B cell (primary cell): ENCODE measurements around the gene SHB. TPM values are rescaled to one million over a fixed set of nuclear protein-coding genes. Genes with fewer than 3 reads are reported as not detected.

ENCODE experiments used
- ATAC-seq: fragments of 200-7000 bp; cut with Tn5 transposase; one replicate; pipeline ENCODE4 v1.10.0; 2021; ENCODE audit warnings: low read depth, mild to moderate bottlenecking, moderate number of reproducible peaks, moderate library complexity
- CTCF ChIA-PET: fragments of 350-600 bp; sonication (Branson Sonifier 250); formaldehyde crosslinking; loops from one replicate; lab custom pipeline; 2021; ENCODE audit warnings: antibody characterized with exemption, inconsistent platforms; lab: Charles Lee
- POLR2A ChIA-PET: fragments of 350-600 bp; sonication (Branson Sonifier 250); formaldehyde crosslinking; loops from one replicate; lab custom pipeline; 2021; ENCODE audit warnings: antibody characterized with exemption; lab: Charles Lee
- DNase-seq: peaks from one replicate; pipeline ENCODE4 v3.0.0; 2013
- H2AFZ ChIP-seq: 2 replicates; pipeline ENCODE4 v1.6.1; 2012; ENCODE audit warnings: mild to moderate bottlenecking, low read depth, low read length; ENCODE audit not compliant: insufficient read depth, poor library complexity, severe bottlenecking
- H3K27ac ChIP-seq, 2 donors: 1 replicate in 1 of 2; 2 replicates in 1 of 2; pipeline ENCODE4 v1.5.1; 2012 to 2013; ENCODE audit warnings: low read length in 2 of 2, mild to moderate bottlenecking in 2 of 2, moderate library complexity in 1 of 2
- H3K27me3 ChIP-seq, 4 experiments: fragments of 200-600 bp in 1 of 4; sonication (generic) in 1 of 4; replicated peaks in 1 of 4; 1 replicate in 2 of 4; 2 replicates in 2 of 4; pipeline versions ENCODE4 v1.6.1 to v1.7.0; 2013 to 2016; ENCODE audit warnings: low read length in 3 of 4, mild to moderate bottlenecking in 2 of 4, mixed read lengths in 1 of 4, moderate library complexity in 1 of 4; ENCODE audit not compliant: insufficient read depth in 4 of 4, control insufficient read depth in 3 of 4; ENCODE audit errors: control extremely low read depth in 1 of 4
- H3K36me3 ChIP-seq, 2 experiments: replicated peaks in 1 of 2; 1 replicate in 1 of 2; 2 replicates in 1 of 2; pipeline versions ENCODE4 v1.6.1 to v1.7.1; 2013; ENCODE audit warnings: low read length in 1 of 2; ENCODE audit not compliant: insufficient read depth in 2 of 2, control insufficient read depth in 1 of 2; ENCODE audit errors: control extremely low read depth in 1 of 2, extremely low read depth in 1 of 2
- H3K4me1 ChIP-seq, 2 donors: fragments of 200-600 bp in 1 of 2; sonication (generic) in 1 of 2; 1 replicate in 1 of 2; 2 replicates in 1 of 2; pipeline versions ENCODE4 v1.5.1 to v1.6.1; 2013 to 2017; ENCODE audit warnings: low read length in 2 of 2; ENCODE audit not compliant: control insufficient read depth in 2 of 2, insufficient read depth in 2 of 2
- H3K4me2 ChIP-seq: replicated peaks from 2 replicates; pipeline ENCODE3; 2012; ENCODE audit warnings: mild to moderate bottlenecking, low read depth, low read length; ENCODE audit not compliant: poor library complexity, severe bottlenecking
- H3K4me3 ChIP-seq, 5 experiments: fragments of 200-600 bp in 1 of 5; sonication (generic) in 1 of 5; 1 replicate in 3 of 5; 2 replicates in 2 of 5; pipeline versions ENCODE4 v1.5.1 to v1.7.0; 2011 to 2016; ENCODE audit warnings: low read length in 4 of 5, mild to moderate bottlenecking in 4 of 5, low read depth in 2 of 5, control low read depth in 1 of 5, moderate library complexity in 1 of 5; ENCODE audit not compliant: insufficient read depth in 1 of 5; ENCODE audit errors: control extremely low read depth in 1 of 5, extremely low read depth in 1 of 5
- H3K79me2 ChIP-seq: fragments of 200-600 bp; sonication (generic); one replicate; pipeline ENCODE4 v1.6.0; 2016; ENCODE audit warnings: low read length; ENCODE audit not compliant: control insufficient read depth, insufficient read depth
- H3K9ac ChIP-seq: fragments of 200-600 bp; sonication (generic); 2 replicates; pipeline ENCODE4 v1.6.1; 2017; ENCODE audit warnings: mild to moderate bottlenecking, low read length, moderate library complexity
- H3K9me3 ChIP-seq, 3 donors: one replicate each; pipeline versions ENCODE4 v1.6.1 to v1.7.1; 2013; ENCODE audit warnings: low read length in 2 of 3; ENCODE audit not compliant: control insufficient read depth in 2 of 3, insufficient read depth in 1 of 3; ENCODE audit errors: control extremely low read depth in 1 of 3
- H4K20me1 ChIP-seq: 2 replicates; pipeline ENCODE4 v1.6.0; 2012; ENCODE audit warnings: mild to moderate bottlenecking, low read length; ENCODE audit not compliant: insufficient read depth, control insufficient read depth, poor library complexity, severe bottlenecking
- H3K27ac Mint-ChIP-seq: one replicate; pipeline ENCODE4 v1.8.0; 2021; ENCODE audit warnings: mixed read lengths
- H3K27me3 Mint-ChIP-seq: one replicate; pipeline ENCODE4 v1.8.0; 2021; ENCODE audit warnings: mixed read lengths
- H3K4me1 Mint-ChIP-seq: one replicate; pipeline ENCODE4 v1.8.0; 2021; ENCODE audit warnings: mixed read lengths
- H3K4me3 Mint-ChIP-seq: one replicate; pipeline ENCODE4 v1.8.0; 2021; ENCODE audit warnings: mixed read lengths
- H3K9me3 Mint-ChIP-seq: one replicate; pipeline ENCODE4 v1.8.0; 2022; ENCODE audit warnings: mixed read lengths; ENCODE audit not compliant: insufficient read depth
- EZH2 ChIP-seq: IDR thresholded peaks from 2 replicates; pipeline ENCODE4 v1.6.1; 2012; ENCODE audit warnings: borderline replicate concordance, low read depth, mild to moderate bottlenecking, moderate library complexity, low read length; ENCODE audit not compliant: insufficient read depth, poor library complexity, severe bottlenecking
- WGBS: methylation state at CpG from one replicate; pipeline ENCODE4 v1.1.5; 2013; ENCODE audit warnings: missing lambda C conversion rate; ENCODE audit not compliant: insufficient coverage; 5-methylcytosine and 5-hydroxymethylcytosine counted together
- intact Hi-C: fragments of 100-400 bp; cut with micrococcal nuclease; formaldehyde crosslinking; loops from one replicate; pipeline ENCODE4 v1.10.0; 2022
- polyA plus RNA-seq: library from polyadenylated mRNA; depleted of rRNA; stranded (reverse); fragments of >200 nt; gene quantifications from 2 replicates; pipeline ENCODE4 v1.2.3, GENCODE V29; 2012
- total RNA-seq, 2 donors: library from RNA; stranded (reverse); fragments of 120-200 nt in 1 of 2; gene quantifications; 1 replicate in 1 of 2; 2 replicates in 1 of 2; pipeline versions ENCODE4 v1.2.3 to v1.2.4, GENCODE V29; 2013 to 2022
- TF ChIP-seq, protein P1 (sequence below): fragments of 200-600 bp; IDR thresholded peaks from one replicate; pipeline ENCODE4 v1.8.0; 2022; ENCODE audit warnings: antibody characterized with exemption, mild to moderate bottlenecking

SHB gene
- total and polyA plus RNA-seq, 2 donors (not counting 1 experiment from before 2014, with no cell fraction given): 0.06 to 1.9 TPM

DNA sequence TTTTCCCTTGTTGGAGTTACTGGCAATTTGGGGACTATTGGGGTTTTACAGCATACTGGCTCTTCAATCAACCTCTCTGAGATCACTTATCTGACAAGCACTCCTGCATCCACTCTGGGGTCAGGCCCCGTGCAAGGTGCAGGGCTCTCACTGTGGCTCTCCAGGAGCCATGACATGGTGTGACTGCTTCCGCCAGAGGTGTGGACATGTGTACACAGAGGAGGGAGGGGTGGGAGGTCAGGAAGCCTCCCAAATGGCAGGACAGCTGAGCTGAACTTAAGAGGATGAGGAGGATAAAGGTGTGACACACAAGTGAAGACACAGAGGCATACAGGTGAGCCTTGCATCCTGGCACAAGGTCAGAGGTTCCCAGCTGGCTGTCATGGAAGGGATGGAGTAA is 24.3 kb downstream of the SHB start:
- no peaks in the 10 kb centered on the region for H4K20me1 ChIP-seq
- no peak overlapping the region for H3K4me3 ChIP-seq
- no peaks in the 10 kb centered on the region for H3K27me3 ChIP-seq
- H3K27ac Mint-ChIP-seq: no peak overlapping the region
- ATAC-seq (no peak), DNase-seq (no peak)
- H3K9ac ChIP-seq: no peak overlapping the region
- intact Hi-C loops: no loop called here
- POLR2A ChIA-PET: no interaction called here
- H3K4me3 Mint-ChIP-seq: no peak overlapping the region
- no peak for TF ChIP-seq EZH2
- TF ChIP-seq, protein P1, sequence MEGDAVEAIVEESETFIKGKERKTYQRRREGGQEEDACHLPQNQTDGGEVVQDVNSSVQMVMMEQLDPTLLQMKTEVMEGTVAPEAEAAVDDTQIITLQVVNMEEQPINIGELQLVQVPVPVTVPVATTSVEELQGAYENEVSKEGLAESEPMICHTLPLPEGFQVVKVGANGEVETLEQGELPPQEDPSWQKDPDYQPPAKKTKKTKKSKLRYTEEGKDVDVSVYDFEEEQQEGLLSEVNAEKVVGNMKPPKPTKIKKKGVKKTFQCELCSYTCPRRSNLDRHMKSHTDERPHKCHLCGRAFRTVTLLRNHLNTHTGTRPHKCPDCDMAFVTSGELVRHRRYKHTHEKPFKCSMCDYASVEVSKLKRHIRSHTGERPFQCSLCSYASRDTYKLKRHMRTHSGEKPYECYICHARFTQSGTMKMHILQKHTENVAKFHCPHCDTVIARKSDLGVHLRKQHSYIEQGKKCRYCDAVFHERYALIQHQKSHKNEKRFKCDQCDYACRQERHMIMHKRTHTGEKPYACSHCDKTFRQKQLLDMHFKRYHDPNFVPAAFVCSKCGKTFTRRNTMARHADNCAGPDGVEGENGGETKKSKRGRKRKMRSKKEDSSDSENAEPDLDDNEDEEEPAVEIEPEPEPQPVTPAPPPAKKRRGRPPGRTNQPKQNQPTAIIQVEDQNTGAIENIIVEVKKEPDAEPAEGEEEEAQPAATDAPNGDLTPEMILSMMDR: no peak
- CTCF ChIA-PET: no interaction called here
- no peak overlapping the region for H2AFZ ChIP-seq
- no peak overlapping the region for H3K27ac ChIP-seq
- H3K9me3 Mint-ChIP-seq: no peaks in the 10 kb centered on the region
- H3K79me2 ChIP-seq: no peaks in the 10 kb centered on the region
- WGBS: 97% methylated on average over 2 of the region's 2 CpGs
- H3K27me3 Mint-ChIP-seq: peaks cover 3% of the 10 kb centered on the region
- H3K4me1 ChIP-seq: no peaks in the 10 kb centered on the region
- no peaks in the 10 kb centered on the region for H3K9me3 ChIP-seq
- H3K4me1 Mint-ChIP-seq: no peaks in the 10 kb centered on the region
- no peak overlapping the region for H3K4me2 ChIP-seq
- H3K36me3 ChIP-seq: no peaks in the 10 kb centered on the region

DNA sequence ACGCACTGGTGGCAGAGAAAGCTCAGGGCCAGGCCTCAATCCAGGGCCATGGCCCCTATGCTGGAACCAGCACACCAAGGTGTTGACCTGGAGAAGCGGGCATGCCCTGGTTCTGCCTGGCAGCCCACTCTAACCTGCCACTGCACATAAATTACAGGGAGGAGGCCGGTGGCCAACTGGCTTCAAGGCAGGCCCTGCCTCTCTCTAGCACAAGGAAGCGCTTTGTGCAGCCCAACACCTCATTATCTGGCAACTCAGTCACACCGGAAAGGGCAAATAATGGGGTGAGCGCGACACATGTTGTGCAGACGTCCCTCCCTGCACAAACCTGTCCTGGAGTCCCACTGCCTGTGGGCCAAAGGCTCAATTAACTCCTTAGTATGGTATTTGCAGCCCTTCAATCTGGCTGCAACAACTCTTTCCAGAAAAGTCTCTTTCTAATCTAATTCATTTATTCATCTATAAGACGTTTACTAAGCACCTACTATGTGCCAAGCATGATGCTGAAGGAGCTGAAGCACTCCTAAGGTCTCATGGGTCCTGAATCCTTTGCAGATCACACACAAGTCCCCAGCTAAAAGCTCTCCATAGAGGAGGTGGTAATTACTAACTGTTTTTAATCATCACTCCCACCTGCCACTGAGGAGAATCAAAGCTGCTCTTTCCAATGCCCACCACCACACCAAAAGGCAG is 24.9 kb downstream of the SHB start:
- no peak overlapping the region for H3K4me3 Mint-ChIP-seq
- H3K79me2 ChIP-seq: no peaks in the 10 kb centered on the region
- POLR2A ChIA-PET: no interaction called here
- H3K27me3 Mint-ChIP-seq: peaks cover 3% of the 10 kb centered on the region
- no peaks in the 10 kb centered on the region for H4K20me1 ChIP-seq
- H3K9me3 ChIP-seq: no peaks in the 10 kb centered on the region
- no peaks in the 10 kb centered on the region for H3K36me3 ChIP-seq
- ATAC-seq: no peak
- CTCF ChIA-PET: interaction anchor here (0.6 kb wide), 1 partner anchor 176 kb away, joined by 3 read pairs; no protein-coding TSS in a partner anchor
- no peak overlapping the region for H2AFZ ChIP-seq
- H3K4me3 ChIP-seq: no peak overlapping the region
- TF ChIP-seq, protein P1: no peak
- TF ChIP-seq EZH2: no peak
- no peak overlapping the region for H3K9ac ChIP-seq
- WGBS: 96% methylated on average over 8 of the region's 9 CpGs
- H3K27ac ChIP-seq: no peak overlapping the region
- H3K9me3 Mint-ChIP-seq: no peaks in the 10 kb centered on the region
- no peak for DNase-seq
- no peaks in the 10 kb centered on the region for H3K4me1 ChIP-seq
- no peaks in the 10 kb centered on the region for H3K4me1 Mint-ChIP-seq
- no peaks in the 10 kb centered on the region for H3K27me3 ChIP-seq
- no peak overlapping the region for H3K27ac Mint-ChIP-seq
- H3K4me2 ChIP-seq: no peak overlapping the region
- intact Hi-C loops: no loop called here
